ENCODE results near the gene IWS1. TPM values are rescaled to one million over a fixed set of nuclear protein-coding genes. Genes with fewer than 3 reads are reported as not detected.

The IWS1 gene
- total RNA-seq, 1 donor from 2014 or later: 49.3 TPM

DNA sequence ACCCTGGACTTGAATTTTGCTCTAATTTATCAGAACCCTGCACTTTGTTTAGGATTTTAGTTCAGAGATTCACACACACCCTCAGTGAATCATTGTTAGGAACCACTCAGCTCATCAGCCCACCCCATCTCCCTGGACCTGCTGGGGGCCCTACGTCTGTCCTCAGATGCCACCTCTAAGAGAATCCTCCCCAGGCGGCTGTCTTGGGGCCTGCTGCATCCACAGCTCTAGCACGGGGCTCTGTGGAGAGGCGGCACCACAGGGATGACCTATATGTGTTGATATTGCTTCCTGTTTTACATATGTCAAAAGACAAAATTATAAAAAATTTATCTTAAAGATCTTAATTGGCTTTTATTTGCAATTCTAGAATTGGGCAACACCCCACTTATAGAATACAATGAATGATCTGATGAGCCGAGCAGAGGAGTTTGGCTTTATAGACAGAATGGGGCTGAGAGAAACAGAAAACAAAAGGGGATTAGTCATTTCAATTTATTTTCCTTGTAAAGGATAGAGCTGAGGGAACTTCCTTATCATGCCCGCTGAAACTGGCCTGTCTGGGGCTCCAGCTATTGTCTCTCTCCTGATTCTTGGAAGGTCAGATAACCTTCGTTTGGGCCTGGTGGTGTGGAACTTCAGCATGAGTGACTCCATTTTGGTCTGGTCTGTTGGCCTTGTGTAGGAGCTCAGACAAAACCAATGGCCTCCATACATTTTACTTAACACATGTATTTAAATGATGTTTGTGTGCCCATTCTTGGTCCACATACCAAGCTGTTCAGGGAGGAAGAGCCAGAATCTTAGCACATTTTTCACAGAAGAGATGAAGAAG is 10.6 kb upstream of the IWS1 start:
- Mint-ChIP-seq H3K36me3 (ENCODE audit: low read depth) (no peaks in the 10 kb centered on the region), H3K27me3 (peaks cover 6% of the 10 kb centered on the region), H3K27ac (no peak overlapping the region), H3K9me3 (no peaks in the 10 kb centered on the region), H3K4me3 (no peak overlapping the region), H3K4me1 (no peaks in the 10 kb centered on the region)
- TF ChIP-seq, protein P1, sequence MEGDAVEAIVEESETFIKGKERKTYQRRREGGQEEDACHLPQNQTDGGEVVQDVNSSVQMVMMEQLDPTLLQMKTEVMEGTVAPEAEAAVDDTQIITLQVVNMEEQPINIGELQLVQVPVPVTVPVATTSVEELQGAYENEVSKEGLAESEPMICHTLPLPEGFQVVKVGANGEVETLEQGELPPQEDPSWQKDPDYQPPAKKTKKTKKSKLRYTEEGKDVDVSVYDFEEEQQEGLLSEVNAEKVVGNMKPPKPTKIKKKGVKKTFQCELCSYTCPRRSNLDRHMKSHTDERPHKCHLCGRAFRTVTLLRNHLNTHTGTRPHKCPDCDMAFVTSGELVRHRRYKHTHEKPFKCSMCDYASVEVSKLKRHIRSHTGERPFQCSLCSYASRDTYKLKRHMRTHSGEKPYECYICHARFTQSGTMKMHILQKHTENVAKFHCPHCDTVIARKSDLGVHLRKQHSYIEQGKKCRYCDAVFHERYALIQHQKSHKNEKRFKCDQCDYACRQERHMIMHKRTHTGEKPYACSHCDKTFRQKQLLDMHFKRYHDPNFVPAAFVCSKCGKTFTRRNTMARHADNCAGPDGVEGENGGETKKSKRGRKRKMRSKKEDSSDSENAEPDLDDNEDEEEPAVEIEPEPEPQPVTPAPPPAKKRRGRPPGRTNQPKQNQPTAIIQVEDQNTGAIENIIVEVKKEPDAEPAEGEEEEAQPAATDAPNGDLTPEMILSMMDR (IDR thresholded peaks at IDR 0.05): no peak
- POLR2A ChIA-PET: interaction anchor here (0.6 kb wide), 1 partner anchor 139 kb away, joined by 6 read pairs; no protein-coding TSS in a partner anchor
- CTCF ChIA-PET: no interaction called here
- ATAC-seq (ENCODE audit: low read depth): no peak
- DNase-seq: no peak
- intact Hi-C loops (cut with micrococcal nuclease): no loop called here

DNA sequence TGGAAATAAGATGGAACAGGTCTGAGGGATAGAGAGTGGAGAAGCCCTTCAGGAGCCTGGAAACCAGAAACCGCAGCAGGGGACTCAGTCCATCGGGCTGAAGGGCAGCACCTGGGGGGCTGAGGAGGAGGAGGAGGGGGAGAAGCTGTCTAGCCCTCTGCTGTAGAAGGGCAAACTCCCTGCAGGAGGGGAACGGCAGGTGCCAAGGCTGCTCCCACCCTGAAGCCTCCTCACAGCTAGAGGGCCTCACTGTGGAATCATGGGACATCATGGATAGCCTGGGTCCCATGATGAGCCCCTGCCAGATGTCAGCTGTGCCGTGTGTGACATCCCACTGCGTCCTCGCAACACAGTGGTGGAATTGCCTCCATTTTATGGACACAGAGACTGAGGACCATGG is 9.6 kb upstream of the IWS1 start:
- TF ChIP-seq, protein P1 (IDR thresholded peaks at IDR 0.05): no peak
- Mint-ChIP-seq H3K4me3 (no peak overlapping the region), H3K36me3 (ENCODE audit: low read depth) (no peaks in the 10 kb centered on the region), H3K4me1 (no peaks in the 10 kb centered on the region), H3K9me3 (no peaks in the 10 kb centered on the region), H3K27me3 (peaks cover 5% of the 10 kb centered on the region), H3K27ac (no peak overlapping the region)
- ChIA-PET CTCF (no interaction called here), POLR2A (no interaction called here)
- no peak for ATAC-seq (ENCODE audit: low read depth)
- intact Hi-C loops (cut with micrococcal nuclease): no loop called here
- no peak for DNase-seq

DNA sequence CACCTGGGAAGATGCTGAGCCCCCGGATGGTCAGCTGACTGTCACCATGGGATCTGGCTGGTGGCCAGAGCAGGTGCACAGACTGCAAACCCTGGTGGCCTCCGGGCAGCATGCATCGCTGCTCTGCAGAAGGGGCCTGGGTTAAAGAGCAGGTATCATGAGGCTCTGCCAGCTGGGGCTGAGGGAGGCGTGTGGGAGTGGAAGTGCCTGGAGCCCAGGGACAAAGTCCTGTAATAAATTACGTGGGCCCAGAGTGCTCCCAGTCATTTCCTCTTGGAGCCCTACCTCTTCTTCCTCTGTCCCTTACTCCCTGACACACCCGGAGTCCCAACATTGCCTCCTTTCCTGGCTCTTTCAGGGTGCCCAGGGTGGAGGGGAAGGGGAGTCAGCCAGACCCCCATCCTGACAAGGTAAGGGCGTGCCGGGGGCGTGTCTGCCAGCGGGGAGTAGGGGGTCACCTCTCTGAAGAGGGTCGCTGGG is 9.2 kb upstream of the IWS1 start, which contains the start of gene MYO7B:
MYO7B (plus strand) TSS at position 262 of the 480 bp plus-strand sequence. CDS start 24,040 bp downstream, outside the sequence.
- no peaks in the 10 kb centered on the region for H3K36me3 Mint-ChIP-seq (ENCODE audit: low read depth)
- no peak within 1 kb of the TSS for H3K27ac Mint-ChIP-seq
- H3K4me3 Mint-ChIP-seq: no peak within 1 kb of the TSS
- TF ChIP-seq, protein P1 (IDR thresholded peaks at IDR 0.05): no peak
- ATAC-seq (ENCODE audit: low read depth) (no peak), DNase-seq (no peak)
- H3K4me1 Mint-ChIP-seq: no peaks in the 10 kb centered on the region
- intact Hi-C loops (cut with micrococcal nuclease): no loop called here
- H3K27me3 Mint-ChIP-seq: peaks cover 5% of the 10 kb centered on the region
- CTCF ChIA-PET: no interaction called here
- POLR2A ChIA-PET: no interaction called here
- no peaks in the 10 kb centered on the region for H3K9me3 Mint-ChIP-seq

DNA sequence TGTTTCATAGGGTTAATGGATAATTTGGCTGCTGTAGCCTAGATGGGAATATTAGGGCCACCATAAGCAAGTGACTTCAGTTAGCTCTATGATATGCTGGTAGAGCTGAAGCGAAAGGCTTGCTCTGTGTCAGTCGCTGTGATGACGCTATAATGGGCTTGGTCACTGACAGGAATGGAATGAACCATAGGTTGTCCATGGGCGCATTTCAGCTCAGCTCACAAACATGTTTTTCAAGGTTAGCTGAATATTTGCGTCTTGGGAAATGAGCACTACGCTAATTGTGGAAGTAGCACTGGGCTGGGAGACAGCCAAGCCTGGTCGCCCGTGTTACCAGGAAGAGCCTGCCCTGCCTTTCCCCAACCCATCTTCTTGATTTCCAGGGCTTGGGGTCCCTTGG is 6.0 kb upstream of the IWS1 start:
- Mint-ChIP-seq H3K27me3 (peaks cover 5% of the 10 kb centered on the region), H3K9me3 (no peaks in the 10 kb centered on the region), H3K4me3 (no peak overlapping the region), H3K4me1 (peaks cover 2% of the 10 kb centered on the region), H3K27ac (no peak overlapping the region), H3K36me3 (ENCODE audit: low read depth) (no peaks in the 10 kb centered on the region)
- intact Hi-C loops (cut with micrococcal nuclease): no loop called here
- no peak for DNase-seq
- CTCF ChIA-PET: no interaction called here
- TF ChIP-seq, protein P1 (IDR thresholded peaks at IDR 0.05): no peak
- ATAC-seq (ENCODE audit: low read depth): no peak
- POLR2A ChIA-PET: no interaction called here

DNA sequence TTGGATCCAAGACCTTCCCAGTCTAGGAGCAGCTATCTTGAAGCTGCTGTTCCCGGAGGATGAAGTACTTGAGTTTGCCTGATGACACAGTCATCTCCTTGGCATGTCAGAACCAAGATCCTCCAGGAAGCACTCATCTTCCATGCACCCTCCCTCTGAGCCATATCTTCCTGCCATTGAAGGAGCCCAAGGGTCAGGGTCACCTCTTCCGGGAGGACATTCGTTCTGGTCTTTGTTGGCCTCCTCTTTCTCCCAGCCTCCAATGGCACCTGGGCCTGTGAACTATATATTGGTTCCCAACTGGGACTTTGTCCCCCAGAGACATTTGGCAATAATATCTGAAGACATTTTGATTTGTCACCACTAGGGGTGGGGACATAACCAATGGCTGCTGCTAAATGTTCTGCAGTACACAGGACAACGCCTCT is 4.9 kb upstream of the IWS1 start:
- no peaks in the 10 kb centered on the region for H3K9me3 Mint-ChIP-seq
- no peak for ATAC-seq (ENCODE audit: low read depth)
- H3K4me3 Mint-ChIP-seq: no peak overlapping the region
- intact Hi-C loops (cut with micrococcal nuclease): no loop called here
- H3K4me1 Mint-ChIP-seq: peaks cover 7% of the 10 kb centered on the region
- POLR2A ChIA-PET: no interaction called here
- H3K27me3 Mint-ChIP-seq: peaks cover 5% of the 10 kb centered on the region
- no peak for DNase-seq
- no peak overlapping the region for H3K27ac Mint-ChIP-seq
- CTCF ChIA-PET: no interaction called here
- TF ChIP-seq, protein P1 (IDR thresholded peaks at IDR 0.05): no peak
- peaks cover 6% of the 10 kb centered on the region for H3K36me3 Mint-ChIP-seq (ENCODE audit: low read depth)
